GM18873 (cell line): ENCODE measurements around the gene RALGAPB.
A peak's percentile ranks its signal among the peaks of the same experiment; 100 is the strongest.
"Not testable (repeated sequence)": the region's sequence is repeated elsewhere in the genome, so short reads cannot be mapped to it uniquely, and the experiment has no call there.

Experiments
- ATAC-seq: cut with Tn5 transposase; IDR thresholded peaks from one replicate; pipeline ENCODE4 v1.9.1; 2021; ENCODE audit warnings: mild to moderate bottlenecking, moderate library complexity, moderate number of reproducible peaks; ENCODE audit not compliant: unreplicated experiment, low FRiP score

RALGAPB gene

DNA sequence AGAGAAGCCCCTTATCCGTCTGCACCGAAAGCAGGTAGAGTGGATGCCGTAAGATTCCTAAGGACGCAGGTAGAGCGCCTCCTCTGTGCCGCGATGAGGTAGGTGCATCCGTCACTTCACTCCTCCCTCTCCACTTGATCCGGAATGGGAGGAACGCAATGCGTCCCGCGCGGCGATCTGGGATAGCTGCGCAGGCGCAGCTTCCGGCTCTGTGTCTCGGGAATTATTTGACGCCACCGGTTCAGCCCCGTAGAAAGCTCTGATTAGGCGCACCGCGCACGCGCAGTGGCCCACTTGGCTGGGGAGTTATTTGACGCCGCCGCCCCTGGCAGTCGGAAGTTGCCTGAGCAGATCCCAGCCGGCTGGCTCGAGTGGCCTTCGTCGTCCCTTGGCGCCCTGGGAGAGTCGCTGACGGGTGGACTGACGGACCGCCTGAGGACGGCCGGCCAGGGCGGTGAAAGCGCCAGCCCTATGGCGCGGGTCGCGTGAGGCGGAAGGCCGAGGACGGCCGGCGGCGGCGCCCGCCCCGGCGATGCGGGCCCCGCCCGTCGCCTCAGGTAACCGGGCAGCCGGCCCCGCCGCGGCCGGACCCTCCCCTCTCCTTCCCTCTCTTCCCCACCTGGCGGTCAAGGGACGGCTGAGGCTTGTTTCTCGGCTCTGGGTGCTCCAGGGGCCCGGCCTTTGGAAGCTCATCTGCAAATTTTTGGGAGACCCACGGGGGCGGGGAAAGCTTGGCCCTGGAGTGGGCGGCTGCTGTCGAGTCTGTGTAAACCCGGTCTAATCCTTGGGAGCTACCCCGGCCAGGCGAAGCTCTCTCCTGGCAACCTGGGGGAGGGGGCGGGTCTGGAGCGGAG, at the start of gene RALGAPB:
Gene RALGAPB (plus strand): TSS at position 331 of the 854 bp plus-strand sequence. CDS start 15,590 bp downstream, outside the sequence.
- ATAC-seq, result peak; percentile 75

DNA sequence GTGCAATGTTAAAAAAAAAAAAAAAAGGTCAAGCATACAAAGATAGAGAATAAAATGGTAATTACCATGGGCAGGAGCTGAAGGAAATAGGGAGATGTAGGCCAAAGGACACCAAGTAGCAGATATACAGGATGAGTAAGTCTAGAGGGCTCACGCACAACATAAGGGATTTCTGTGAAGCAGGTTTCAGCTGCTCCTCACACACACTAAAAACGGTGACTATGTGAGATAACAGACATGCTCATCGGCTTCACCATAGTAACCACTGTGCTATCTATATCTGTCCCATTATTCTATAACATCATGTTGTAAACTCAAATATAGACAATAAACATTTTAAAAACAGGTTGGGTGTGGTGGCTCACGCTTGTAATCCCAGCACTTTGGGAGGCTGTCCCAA, 49.1 kb upstream of the RALGAPB start:
- no peak for ATAC-seq

DNA sequence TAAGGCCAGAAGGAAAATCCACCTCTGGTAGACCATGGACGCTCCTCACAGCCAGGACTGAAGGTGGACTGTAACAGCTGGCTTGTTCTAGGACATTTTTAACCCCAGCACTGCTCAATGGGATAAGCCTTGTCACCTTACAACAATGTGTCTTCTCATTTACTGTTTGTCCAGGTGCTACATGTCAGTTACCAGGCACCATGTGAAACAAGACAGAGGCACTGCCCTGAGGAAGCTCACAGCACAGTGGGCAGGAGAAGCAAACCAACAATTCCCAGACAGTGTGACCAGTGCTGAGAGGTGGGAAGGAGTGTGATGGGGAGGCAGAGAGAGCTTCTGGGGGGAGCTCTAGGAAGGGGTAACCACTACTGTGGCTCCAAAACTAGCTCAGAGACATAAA, 48.2 kb upstream of the RALGAPB start:
- no peak for ATAC-seq

DNA sequence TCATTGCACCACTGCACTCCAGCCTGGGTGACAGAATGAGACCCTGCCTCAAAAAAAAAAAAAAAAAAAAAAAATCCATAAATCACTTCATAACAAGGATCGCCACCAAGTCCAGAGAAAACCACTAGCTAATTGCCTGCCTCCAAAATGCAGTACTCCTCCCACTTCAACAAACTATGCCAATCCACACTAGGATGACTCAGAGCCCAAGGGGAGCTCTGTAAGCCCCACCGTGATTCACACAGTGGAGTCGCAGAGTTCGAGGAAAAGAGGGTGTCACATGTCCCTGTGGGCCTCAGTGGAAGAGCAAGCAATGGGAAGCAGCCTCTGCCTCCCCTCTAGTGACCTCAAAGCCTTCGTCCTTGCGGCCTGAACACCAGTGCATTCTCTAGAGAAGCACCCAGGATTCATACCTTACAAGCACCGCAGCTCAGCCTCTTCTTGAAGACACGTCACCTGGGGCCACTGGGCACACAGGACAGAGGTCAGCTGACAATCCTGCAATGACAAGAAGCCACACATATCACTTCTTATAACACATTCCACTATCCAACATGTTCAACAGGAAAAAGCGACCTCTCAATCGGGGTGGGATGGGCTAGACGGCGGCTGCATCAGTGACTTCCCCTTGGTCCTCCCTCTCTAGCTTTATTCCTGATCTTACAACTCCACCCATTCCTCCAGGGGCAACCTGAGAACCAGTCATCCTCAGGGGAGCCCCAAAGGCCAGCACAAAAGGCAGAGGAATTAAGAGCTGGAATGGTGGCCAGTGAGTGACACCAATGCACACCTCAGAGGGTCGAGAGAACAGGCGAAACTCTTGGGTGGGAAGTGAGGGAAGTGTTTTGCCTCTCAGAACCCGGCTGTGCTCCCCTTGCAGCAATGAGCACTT, 46.4 kb upstream of the RALGAPB start:
- no peak for ATAC-seq

DNA sequence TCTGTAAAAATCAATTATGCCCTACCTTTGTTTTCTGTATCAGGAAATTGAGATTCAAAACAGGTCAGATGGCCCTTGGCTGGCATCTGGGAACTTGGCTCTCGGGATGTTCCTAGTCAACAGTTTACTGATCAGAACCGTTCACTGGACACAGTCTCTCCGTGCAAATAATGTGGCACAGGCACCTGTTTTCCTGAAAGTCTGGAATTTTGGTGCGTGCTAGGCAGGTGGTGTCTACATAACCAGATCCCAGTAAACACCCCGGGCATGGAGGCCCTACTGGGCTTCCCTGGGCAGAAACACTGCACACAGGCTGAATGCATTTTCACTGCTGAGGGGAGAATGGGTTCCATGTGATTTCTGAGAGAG, 45.0 kb upstream of the RALGAPB start:
- ATAC-seq, result no peak

DNA sequence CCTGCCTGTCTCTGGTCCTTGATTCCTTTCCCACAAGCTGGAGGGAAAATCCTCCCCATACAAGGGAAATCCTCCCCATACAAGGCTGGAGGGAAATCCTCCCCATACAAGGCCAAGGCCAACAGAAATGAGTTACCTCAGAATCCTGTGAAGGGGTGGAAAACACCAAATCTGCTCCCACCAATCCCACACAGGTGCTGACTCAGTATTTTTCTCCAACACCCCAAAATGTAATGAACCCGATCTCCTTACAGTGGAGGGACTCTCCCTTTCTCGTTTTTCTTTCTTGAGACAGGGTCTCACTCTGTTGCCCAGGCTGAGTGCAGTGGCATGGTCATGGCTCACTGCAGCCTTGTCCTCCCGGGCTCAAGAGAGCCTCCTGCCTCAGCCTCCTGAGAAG, 43.8 kb upstream of the RALGAPB start:
- no peak for ATAC-seq

DNA sequence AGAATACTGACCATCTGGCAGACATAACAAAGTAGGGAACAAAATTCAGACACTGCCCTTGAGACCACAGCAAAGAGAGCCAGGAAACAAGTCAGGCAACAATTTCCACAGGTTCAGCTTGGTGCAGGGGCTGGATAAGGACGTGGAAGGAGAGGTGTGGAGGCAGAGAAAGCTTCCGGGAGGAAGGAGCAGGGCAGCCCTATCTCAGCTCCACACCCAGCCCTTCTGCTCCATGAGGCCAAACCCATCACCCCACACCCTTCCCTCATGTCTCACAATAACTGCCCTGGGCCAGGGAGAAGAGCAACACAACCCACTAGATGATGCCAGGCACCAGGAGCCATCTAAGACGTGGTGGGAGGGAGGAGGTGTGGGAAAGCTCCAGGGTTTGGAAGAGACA, 43.3 kb upstream of the RALGAPB start:
- no peak for ATAC-seq

DNA sequence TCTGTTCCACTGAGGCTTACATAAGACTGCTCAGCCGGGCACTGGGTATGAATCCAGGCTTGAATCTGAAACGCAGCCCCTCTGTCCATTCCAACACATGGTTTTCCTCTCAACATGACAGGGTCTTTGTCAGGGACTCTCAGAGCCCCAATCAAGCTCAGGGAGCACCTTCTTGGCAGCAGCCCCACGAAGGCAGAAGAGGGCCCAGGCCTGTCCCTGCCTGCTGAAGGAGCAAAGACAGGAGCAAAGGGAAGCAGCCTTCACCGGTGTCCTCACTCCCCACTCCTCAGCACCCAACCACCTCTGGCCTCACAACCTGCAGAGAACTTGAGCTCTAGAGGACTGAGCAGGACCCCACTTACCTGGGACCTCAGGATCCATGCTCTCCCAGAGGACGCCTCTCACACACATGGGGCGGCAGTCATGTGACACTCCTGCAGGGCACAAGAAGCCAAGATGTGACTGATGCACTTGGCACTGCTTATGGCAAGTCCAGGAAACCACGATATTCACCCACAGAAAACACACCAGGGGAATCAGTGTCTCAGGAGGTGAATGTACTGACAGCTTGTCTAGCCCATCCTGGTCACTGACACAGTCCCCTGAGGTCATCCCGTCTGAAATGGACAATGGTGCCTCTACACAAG, 41.8 kb upstream of the RALGAPB start:
- ATAC-seq, result no peak

DNA sequence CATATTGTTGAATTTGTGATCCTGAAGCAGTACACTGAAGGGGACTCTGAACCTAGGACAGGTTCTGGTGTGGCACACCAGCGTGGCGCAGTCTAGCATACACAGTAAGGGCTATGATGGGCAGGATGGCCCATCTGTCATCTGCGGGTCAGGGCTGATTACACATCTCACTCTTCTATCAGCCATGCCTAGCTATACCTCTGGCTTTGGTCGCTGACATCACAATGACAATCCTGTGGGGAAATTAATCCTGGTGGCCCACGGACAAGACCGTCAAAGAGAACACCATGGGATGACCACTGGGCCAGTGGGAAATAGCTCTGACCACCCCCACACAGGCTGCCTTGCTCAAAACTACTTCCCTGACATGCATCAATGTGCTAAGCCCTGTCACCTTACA, 40.4 kb upstream of the RALGAPB start:
- ATAC-seq, result no peak

DNA sequence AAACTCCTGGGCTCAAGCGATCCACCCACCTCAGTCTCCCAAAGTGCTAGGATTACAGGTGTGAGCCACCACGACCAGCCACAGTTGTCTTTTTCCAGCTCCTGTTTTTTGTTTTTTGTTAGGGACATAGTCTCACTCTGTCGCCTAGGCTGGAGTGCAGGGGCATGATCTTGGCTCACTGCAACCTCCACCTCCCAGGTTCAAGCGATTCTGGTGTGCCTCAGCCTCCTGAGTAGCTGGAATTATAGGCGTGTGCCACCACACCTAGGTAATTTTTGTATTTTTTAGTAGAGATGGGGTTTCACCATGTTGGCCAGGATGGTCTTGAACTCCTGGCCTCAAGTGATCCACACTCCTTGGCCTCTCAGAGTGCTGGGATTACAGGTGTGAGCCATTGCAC, 39.8 kb upstream of the RALGAPB start:
- ATAC-seq, result not testable (repeated sequence)

DNA sequence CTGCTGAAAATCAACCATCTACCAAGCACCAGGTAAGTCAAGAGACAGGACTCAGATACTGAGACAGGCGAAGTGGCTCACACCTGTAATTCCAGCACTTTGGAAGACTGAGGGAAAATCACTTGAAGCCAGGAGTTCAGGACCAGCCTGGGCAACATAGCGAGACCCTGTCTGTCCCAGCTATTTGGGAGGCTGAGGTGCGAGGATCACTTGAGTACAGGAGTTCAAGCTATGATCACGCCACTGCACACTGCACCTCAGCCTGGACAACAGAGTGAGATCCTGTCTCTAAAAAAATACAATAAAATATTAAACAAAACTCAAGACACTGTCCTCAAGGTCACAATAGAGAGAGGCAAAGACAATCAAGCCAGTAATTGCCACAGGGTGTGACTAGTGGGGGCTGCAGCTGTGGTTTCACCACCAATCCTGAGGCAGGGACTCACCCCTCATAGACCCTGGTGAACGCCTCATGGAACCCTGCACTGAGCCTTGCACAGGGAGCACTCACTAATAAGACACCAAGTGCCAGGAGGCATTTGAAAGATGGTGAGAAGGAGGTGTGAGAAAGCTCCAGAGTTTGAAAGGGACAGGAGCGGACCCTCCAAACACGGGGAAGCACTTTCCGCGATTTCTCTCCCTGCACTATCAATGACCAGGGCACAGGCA, 39.2 kb upstream of the RALGAPB start:
- no peak for ATAC-seq

DNA sequence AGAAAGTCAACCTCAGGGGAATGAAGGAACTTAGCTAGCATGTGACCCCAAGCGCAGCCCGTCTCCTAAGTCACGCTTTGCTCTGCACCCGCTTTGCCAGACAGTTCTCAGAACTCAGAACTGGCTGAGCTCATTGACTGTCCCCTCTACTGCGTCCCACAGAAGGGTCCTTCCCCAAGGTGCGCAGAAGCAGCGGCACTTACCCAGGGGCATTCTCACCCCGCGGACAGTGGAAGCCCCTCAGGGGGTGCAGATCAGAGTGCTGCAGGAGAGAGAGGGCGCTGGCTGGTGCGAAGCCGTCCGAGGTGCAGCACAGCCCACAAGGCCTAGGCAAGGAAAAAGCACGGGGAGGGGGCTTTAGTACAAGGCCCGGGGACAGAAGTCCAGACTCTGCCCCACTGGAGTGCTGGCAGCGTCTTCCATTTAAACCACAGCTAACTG, 38.3 kb upstream of the RALGAPB start:
- no peak for ATAC-seq

DNA sequence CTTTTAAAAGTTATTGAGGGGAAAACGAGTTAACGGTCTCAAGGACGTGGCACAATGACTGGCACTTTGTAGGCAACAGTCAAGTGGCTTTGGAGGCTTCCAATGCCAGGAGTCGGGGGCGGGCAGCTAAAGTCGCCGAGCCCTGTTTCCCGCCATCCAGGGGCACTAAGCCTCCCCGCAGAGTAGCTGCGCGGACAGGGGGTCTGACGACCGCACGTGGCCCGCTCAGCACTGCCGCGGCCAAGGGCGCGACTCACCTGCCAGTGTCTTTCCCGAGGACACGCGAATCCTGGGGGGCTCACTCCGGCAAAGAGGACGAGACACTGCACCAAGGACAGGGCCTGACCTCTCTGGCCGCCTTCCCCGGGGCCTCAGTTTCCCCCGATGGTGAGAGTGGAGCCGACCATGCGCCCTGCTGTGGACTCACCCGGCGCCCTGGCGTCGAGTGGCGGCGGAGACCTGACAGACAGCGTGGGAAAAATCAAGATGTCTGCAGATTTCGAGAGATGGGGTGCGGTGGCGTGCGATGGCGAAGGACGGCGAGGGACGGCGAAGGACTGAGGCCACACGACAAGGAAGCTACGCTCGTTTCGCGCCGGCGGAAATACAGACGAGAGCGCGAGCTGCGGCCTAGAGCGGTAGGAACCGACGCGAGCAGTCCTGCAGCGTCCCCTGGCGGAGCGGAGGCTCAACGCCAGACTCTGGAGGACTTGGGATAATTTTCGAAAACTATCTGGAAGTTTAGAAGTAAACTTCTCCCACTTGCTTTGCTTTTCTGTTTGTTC, 37.7 kb upstream of the RALGAPB start, which contains the start of gene SNHG17:
Gene SNHG17 (minus strand): TSS at position 559 of the 785 bp plus-strand sequence.
- ATAC-seq, result peak; percentile 50

DNA sequence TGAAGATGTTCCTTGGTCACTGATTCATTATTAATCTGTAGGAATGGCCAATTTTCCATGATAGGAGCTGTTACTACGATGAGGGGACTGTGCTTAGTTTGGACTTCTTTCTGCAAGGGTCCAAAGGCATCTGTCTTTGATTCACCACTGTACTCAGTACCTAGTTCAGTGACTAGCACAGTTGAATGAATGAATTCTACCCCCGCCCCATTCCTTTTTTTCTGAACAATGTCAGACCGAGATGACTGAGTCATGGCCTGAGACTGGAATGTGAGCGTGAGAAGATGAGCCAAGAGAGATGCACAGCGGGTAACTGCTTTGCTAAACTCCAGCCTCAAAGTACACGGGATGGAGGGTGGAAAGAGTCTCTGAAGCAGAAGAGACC, 37.1 kb upstream of the RALGAPB start:
- no peak for ATAC-seq

DNA sequence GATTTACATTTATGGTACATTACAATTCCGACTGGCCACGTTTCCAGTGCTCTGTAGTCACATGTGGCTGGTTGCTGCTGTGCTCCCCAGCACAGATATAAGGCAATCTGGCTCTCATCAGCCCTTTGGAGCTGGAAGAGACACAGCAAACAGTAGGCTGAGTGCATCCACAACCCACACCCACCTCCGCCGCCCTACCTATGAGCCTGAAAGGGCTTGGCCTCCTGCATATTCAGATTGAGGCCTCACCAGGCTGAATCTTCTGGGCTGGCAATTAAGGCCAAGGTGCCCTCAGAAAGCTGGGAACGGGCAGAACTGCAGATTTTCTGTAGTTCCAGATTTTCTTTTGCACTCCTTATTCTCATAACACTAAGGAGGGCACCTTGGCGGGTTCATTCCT, 34.8 kb upstream of the RALGAPB start:
- ATAC-seq, result no peak

DNA sequence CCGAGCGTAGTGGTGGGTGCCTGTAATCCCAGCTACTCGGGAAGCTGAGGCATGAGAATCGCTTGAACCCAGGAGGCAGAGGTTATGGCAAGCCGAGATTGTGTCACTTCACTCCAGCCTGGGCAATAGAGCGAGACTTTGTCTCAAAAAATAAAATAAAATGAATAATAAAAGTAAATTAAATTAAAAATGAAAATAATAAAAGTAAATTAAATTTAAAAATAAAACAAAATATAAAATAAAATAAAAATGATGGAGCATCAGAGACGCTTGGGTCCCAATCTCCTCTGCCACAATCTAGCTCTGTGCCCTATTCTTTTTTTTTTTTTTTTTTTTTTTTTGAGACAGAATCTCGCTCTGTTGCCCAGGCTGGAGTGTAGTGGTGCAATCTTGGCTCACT, 31.5 kb upstream of the RALGAPB start:
- ATAC-seq, result not testable (repeated sequence)

DNA sequence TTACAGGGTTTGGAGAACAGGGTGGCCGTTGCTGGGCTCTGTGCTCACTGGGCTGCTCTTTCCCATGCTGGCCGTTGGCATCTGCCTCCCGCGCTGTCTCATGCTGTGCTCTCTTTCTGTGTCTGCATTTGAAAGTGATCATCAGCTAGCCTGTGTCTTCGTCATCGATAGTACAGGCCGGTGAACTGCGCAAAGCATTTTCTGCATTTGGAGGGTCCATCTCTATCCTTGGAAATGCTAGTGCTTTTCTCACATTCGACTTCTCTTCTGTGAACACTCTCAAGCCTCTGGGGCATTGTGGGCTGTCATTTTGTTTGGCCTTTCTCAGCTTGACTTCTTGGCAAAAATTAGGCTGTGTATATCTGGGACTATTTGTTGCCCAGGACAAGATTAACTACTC, 30.7 kb upstream of the RALGAPB start:
- no peak for ATAC-seq

DNA sequence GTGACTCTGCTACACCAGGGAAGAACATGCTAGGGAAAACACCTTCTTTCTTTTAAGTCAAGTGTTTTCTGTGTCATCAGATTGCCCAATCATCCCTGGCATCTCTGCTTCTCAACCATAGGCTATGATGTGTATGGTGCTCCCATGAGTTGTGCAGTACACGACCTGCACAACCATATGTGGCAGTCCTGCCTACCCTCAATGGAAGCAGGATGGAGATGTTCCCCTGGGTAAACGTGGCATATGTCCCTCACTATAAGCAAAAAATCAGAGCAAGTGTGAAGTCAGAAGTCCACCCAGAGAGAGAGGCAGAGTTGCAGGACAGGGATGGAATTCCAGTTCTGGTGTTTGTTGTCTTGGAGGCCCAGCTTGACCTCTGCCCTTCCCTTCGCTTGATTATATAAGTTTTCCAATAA, 27.3 kb upstream of the RALGAPB start:
- ATAC-seq, result no peak

DNA sequence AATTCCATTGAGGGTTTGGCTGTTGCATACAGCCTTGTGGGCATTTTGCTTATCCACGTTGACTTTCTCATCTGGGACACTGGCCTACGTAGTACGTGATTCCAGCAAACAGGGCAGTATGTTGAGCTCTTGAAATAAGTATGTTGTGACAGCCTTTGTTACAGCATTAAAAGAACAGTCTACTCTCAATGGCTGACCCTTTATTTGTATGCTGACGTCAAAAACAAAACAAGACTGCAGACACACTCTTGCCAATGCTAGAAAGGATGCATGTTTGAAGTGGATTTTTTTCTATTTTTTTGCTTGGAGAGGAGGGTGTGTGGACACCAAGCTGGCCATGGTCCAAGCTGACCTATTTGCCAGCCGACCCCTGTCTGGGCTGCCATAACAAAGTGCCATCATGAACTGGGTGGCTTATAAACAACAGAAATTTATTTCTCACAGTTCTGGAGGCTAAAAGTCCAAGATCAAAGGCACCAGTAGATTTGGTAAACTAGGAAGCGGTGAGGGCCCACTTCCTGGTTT, 26.7 kb upstream of the RALGAPB start:
- ATAC-seq, result no peak
